DOHH2 (cell line): ENCODE data around the gene MEN1.

Experiments used
- CTCF ChIP-seq: fragments of 200-600 bp; sonication (generic); IDR thresholded peaks from one replicate; pipeline ENCODE4 v1.5.1; 2014; ENCODE audit warnings: antibody characterized with exemption, mild to moderate bottlenecking, low read depth, low read length; ENCODE audit not compliant: poor library complexity, severe bottlenecking
- EZH2phosphoT487 ChIP-seq: fragments of 200-600 bp; sonication (generic); IDR thresholded peaks from 2 replicates; pipeline ENCODE4 v1.6.1; 2017; ENCODE audit warnings: borderline replicate concordance, mild to moderate bottlenecking, antibody characterized with exemption, low read length, moderate library complexity, mixed read lengths

GRCh38 chr11:64859542-64860414, 49.4 kb upstream of the MEN1 start:
- TF ChIP-seq CTCF = no peak
- no peak for TF ChIP-seq EZH2phosphoT487
